ENCODE results near the gene RALB. TPM values are rescaled to one million over a fixed set of nuclear protein-coding genes. Genes with fewer than 3 reads are reported as not detected.

RALB gene
- total and polyA plus RNA-seq, 2 experiments from 2014 or later = 15.2 to 17.4 TPM

DNA sequence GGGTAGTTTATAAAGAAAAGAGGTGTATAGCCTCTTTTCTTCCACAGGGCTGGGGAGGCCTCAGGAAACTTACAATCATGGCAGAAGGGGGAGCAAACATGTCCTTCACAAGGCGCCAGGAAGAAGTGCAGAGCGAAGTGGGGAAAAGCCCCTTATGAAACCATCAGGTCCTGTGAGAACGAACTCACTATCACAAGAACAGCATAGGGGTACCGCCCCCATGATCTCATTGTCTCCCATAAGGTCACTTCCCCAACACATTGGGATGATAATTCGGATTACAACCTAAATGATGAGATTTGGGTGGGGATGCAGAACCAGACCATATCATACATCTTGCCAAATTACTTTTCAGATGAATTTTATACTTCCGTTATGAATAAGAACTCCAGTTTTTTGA, 32.4 kb downstream of the RALB start (continued):
- TF ChIP-seq, protein P1, sequence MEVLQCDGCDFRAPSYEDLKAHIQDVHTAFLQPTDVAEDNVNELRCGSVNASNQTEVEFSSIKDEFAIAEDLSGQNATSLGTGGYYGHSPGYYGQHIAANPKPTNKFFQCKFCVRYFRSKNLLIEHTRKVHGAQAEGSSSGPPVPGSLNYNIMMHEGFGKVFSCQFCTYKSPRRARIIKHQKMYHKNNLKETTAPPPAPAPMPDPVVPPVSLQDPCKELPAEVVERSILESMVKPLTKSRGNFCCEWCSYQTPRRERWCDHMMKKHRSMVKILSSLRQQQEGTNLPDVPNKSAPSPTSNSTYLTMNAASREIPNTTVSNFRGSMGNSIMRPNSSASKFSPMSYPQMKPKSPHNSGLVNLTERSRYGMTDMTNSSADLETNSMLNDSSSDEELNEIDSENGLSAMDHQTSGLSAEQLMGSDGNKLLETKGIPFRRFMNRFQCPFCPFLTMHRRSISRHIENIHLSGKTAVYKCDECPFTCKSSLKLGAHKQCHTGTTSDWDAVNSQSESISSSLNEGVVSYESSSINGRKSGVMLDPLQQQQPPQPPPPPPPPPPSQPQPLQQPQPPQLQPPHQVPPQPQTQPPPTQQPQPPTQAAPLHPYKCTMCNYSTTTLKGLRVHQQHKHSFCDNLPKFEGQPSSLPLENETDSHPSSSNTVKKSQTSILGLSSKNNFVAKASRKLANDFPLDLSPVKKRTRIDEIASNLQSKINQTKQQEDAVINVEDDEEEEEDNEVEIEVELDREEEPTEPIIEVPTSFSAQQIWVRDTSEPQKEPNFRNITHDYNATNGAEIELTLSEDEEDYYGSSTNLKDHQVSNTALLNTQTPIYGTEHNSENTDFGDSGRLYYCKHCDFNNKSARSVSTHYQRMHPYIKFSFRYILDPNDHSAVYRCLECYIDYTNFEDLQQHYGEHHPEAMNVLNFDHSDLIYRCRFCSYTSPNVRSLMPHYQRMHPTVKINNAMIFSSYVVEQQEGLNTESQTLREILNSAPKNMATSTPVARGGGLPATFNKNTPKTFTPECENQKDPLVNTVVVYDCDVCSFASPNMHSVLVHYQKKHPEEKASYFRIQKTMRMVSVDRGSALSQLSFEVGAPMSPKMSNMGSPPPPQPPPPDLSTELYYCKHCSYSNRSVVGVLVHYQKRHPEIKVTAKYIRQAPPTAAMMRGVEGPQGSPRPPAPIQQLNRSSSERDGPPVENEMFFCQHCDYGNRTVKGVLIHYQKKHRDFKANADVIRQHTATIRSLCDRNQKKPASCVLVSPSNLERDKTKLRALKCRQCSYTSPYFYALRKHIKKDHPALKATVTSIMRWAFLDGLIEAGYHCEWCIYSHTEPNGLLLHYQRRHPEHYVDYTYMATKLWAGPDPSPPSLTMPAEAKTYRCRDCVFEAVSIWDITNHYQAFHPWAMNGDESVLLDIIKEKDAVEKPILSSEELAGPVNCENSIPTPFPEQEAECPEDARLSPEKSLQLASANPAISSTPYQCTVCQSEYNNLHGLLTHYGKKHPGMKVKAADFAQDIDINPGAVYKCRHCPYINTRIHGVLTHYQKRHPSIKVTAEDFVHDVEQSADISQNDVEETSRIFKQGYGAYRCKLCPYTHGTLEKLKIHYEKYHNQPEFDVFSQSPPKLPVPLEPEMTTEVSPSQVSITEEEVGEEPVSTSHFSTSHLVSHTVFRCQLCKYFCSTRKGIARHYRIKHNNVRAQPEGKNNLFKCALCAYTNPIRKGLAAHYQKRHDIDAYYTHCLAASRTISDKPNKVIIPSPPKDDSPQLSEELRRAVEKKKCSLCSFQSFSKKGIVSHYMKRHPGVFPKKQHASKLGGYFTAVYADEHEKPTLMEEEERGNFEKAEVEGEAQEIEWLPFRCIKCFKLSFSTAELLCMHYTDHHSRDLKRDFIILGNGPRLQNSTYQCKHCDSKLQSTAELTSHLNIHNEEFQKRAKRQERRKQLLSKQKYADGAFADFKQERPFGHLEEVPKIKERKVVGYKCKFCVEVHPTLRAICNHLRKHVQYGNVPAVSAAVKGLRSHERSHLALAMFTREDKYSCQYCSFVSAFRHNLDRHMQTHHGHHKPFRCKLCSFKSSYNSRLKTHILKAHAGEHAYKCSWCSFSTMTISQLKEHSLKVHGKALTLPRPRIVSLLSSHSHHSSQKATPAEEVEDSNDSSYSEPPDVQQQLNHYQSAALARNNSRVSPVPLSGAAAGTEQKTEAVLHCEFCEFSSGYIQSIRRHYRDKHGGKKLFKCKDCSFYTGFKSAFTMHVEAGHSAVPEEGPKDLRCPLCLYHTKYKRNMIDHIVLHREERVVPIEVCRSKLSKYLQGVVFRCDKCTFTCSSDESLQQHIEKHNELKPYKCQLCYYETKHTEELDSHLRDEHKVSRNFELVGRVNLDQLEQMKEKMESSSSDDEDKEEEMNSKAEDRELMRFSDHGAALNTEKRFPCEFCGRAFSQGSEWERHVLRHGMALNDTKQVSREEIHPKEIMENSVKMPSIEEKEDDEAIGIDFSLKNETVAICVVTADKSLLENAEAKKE (CRISPR knock-in tag; IDR thresholded peaks at IDR 0.05) = no peak
- TF ChIP-seq STAT1 (IDR thresholded peaks at IDR 0.05; ENCODE audit: unreplicated experiment) (no peak), EZH2phosphoT487 (IDR thresholded peaks at IDR 0.05; ENCODE audit: unreplicated experiment) (no peak), ZNF331 (CRISPR knock-in tag; IDR thresholded peaks at IDR 0.05; ENCODE audit: low read depth) (no peak), POLR2AphosphoS5 (IDR thresholded peaks at IDR 0.05; ENCODE audit: low read depth) (no peak), ZNF114 (CRISPR knock-in tag; IDR thresholded peaks at IDR 0.05) (no peak)
- TF ChIP-seq, protein P2, sequence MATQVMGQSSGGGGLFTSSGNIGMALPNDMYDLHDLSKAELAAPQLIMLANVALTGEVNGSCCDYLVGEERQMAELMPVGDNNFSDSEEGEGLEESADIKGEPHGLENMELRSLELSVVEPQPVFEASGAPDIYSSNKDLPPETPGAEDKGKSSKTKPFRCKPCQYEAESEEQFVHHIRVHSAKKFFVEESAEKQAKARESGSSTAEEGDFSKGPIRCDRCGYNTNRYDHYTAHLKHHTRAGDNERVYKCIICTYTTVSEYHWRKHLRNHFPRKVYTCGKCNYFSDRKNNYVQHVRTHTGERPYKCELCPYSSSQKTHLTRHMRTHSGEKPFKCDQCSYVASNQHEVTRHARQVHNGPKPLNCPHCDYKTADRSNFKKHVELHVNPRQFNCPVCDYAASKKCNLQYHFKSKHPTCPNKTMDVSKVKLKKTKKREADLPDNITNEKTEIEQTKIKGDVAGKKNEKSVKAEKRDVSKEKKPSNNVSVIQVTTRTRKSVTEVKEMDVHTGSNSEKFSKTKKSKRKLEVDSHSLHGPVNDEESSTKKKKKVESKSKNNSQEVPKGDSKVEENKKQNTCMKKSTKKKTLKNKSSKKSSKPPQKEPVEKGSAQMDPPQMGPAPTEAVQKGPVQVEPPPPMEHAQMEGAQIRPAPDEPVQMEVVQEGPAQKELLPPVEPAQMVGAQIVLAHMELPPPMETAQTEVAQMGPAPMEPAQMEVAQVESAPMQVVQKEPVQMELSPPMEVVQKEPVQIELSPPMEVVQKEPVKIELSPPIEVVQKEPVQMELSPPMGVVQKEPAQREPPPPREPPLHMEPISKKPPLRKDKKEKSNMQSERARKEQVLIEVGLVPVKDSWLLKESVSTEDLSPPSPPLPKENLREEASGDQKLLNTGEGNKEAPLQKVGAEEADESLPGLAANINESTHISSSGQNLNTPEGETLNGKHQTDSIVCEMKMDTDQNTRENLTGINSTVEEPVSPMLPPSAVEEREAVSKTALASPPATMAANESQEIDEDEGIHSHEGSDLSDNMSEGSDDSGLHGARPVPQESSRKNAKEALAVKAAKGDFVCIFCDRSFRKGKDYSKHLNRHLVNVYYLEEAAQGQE (IDR thresholded peaks at IDR 0.05; ENCODE audit: unreplicated experiment) = no peak
- TF ChIP-seq, protein P3, sequence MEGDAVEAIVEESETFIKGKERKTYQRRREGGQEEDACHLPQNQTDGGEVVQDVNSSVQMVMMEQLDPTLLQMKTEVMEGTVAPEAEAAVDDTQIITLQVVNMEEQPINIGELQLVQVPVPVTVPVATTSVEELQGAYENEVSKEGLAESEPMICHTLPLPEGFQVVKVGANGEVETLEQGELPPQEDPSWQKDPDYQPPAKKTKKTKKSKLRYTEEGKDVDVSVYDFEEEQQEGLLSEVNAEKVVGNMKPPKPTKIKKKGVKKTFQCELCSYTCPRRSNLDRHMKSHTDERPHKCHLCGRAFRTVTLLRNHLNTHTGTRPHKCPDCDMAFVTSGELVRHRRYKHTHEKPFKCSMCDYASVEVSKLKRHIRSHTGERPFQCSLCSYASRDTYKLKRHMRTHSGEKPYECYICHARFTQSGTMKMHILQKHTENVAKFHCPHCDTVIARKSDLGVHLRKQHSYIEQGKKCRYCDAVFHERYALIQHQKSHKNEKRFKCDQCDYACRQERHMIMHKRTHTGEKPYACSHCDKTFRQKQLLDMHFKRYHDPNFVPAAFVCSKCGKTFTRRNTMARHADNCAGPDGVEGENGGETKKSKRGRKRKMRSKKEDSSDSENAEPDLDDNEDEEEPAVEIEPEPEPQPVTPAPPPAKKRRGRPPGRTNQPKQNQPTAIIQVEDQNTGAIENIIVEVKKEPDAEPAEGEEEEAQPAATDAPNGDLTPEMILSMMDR (conservative IDR thresholded peaks at IDR 0.05; ENCODE audit: low read depth in 2 of 2) = no peak

All from GM23338 (cell line).